Astrocyte of the cerebellum (primary cell): ENCODE measurements around the gene LRRC61.

Experiments used
- DNase-seq: peaks from one replicate; pipeline ENCODE4 v3.0.0-alpha.2; 2011; ENCODE audit warnings: low read depth
- H3K4me3 ChIP-seq: 2 replicates; pipeline ENCODE4 v1.5.1; 2011; ENCODE audit warnings: mild to moderate bottlenecking, low read depth, low read length, moderate library complexity
- in situ Hi-C: cut with HindIII; loops from 2 replicates; pipeline ENCODE4 v1.10.0; 2017; ENCODE audit warnings: low sequenced_read_pairs
- TF ChIP-seq, protein P1 (sequence below): IDR thresholded peaks from 2 replicates; pipeline ENCODE4 v1.5.1; 2012; ENCODE audit warnings: low read length, low read depth, moderate library complexity, mild to moderate bottlenecking; ENCODE audit errors: missing control alignments

Gene LRRC61

DNA sequence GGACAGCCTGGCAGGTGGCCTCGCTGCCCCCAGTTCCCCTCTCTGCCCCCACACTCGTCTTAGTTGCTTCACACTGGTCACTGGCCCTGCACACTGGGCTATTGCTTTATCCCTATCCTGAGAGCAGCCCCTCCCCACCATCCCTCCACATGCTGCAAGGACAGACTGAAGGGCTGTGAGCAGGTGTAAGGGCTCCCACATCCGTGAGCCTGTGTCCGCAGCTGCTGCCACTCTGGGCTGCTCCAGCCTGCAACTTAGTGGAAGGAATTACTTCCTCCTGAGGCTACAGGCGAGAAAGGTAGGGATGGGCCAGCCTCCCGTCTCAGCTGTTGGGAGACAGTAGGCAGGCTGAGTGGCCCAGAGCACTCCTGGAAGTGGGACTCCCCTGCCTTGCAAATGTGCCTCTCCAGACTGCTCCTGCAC, 14.5 kb downstream of the LRRC61 start:
- DNase-seq, result no peak
- TF ChIP-seq, protein P1, sequence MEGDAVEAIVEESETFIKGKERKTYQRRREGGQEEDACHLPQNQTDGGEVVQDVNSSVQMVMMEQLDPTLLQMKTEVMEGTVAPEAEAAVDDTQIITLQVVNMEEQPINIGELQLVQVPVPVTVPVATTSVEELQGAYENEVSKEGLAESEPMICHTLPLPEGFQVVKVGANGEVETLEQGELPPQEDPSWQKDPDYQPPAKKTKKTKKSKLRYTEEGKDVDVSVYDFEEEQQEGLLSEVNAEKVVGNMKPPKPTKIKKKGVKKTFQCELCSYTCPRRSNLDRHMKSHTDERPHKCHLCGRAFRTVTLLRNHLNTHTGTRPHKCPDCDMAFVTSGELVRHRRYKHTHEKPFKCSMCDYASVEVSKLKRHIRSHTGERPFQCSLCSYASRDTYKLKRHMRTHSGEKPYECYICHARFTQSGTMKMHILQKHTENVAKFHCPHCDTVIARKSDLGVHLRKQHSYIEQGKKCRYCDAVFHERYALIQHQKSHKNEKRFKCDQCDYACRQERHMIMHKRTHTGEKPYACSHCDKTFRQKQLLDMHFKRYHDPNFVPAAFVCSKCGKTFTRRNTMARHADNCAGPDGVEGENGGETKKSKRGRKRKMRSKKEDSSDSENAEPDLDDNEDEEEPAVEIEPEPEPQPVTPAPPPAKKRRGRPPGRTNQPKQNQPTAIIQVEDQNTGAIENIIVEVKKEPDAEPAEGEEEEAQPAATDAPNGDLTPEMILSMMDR, result no peak
- in situ Hi-C loops, result no loop called here

DNA sequence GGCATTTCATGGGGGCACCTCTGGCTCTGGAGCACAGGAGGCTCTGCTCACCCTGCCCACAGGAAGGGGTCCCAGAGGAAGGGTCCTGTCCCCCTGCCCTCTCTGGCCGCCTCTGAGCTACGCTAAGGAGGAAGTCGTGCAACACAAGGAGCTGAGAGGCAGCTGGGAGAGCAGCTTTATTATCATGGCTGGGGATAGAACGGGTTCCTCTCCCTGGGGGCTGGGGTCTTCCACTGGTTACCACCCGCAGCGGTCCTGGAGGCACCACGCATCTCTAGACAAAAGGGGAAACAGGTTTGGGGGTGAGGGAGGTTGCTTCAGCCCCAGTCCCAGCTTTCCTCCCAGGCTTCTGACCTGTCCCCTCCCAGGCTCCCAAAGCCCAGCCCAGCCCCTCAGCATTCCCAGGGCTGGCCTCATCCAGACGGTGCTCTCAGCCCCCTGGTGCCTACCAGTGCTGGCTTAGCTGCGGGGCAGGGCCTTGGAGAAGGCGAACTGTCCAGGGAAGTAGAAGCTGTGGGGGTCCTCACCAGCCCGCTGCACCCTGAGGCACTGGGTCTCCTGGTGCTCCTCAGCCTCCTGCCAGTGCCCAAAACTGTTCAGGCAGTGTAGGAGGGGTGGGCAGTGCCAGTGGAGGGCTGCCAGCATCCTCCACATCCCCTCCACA, 15.1 kb downstream of the LRRC61 start:
- TF ChIP-seq, protein P1, result no peak

More for the DNA sequence above, 14.5 kb downstream of the LRRC61 start:
- H3K4me3 ChIP-seq, result no peak overlapping the region

GRCh38 chr7:150339409-150339809, 16.3 kb downstream of the LRRC61 start:
- in situ Hi-C loops, result no loop called here
- DNase-seq, result no peak
- TF ChIP-seq, protein P1, result no peak
- no peak overlapping the region for H3K4me3 ChIP-seq

More for the DNA sequence above, 15.1 kb downstream of the LRRC61 start:
- in situ Hi-C loops, result no loop called here
- no peak overlapping the region for H3K4me3 ChIP-seq
- no peak for DNase-seq

DNA sequence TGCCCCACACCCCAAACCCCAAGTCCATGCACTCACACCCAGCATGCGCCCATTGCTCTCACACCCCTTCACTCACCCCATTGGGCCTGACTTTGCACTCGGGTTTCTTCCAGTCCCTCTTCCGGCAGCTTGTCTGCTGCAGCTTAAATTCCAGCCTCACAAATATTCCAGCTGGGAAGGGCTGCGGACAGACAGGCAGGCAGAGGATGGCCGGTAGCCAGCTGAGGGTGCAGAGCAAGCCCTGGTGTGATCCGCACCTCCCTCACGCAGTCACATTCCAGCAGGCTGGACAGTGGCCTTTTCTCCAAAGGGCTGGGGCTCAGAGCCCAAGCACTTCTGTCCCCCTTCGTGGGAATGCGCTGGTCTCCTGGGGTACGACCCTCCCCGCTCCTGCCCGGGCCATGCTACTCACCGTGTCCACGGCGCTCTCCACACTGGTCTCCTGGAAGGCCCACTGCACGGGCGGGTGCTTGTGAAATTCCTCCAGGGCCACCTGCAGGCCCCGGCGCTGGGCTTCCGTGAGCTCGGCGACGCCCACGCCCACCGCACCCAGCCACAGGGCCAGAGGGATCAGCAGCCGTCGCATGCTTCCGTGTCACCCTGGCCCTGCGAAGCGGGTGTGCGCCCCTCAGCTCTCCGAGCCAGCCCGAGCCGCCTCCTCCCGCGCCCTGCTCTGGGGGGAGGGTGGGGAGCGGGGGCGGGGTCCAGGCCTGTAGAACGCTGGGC, 17.0 kb downstream of the LRRC61 start:
- DNase-seq, result no peak

DNA sequence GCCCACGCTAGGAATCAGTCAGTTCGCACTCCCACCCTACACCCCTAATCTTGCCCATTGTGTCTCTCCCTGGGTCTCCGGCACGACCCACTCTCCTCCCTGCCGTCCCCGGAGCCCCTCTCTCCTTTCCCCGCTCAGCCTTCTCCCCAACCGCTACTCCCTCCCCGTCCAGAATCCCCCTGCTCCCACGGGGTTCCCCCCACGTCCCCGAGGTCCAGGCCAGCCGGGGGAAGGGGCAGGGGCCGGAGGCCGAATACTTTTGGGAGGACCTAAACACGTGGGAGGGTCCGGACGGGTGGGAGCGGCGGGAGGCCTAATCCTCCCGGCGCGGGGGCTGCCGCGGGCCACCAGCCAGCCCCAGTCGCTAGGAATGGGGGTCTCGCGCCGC, 17.7 kb downstream of the LRRC61 start:
- in situ Hi-C loops, result no loop called here
- TF ChIP-seq, protein P1, result no peak
- H3K4me3 ChIP-seq, result peak overlapping the region; percentile 21
- no peak for DNase-seq

More for the DNA sequence above, 17.0 kb downstream of the LRRC61 start:
- in situ Hi-C loops, result no loop called here
- H3K4me3 ChIP-seq, result peak overlapping the region; percentile 7
- TF ChIP-seq, protein P1, result no peak

GRCh38 chr7:150341263-150342120, 18.3 kb downstream of the LRRC61 start, which contains the start of gene RARRES2:
Gene RARRES2 (minus strand): TSS chr7:150341629. CDS start chr7:150340609, 1,020 bp downstream.
- peak within 1 kb of the TSS; percentile 21 for H3K4me3 ChIP-seq

More at GRCh38 chr7:150341263-150342120, 18.3 kb downstream of the LRRC61 start, which contains the start of gene RARRES2:
- in situ Hi-C loops, result no loop called here
- TF ChIP-seq, protein P1, result no peak
- no peak for DNase-seq
